H1 (cell line): ENCODE data around the gene MBP. TPM values are rescaled to one million over a fixed set of nuclear protein-coding genes. Genes with fewer than 3 reads are reported as not detected.

ENCODE experiments used
- FOSL1 ChIP-seq: IDR thresholded peaks from 2 replicates; pipeline ENCODE4 v1.6.1; 2011; ENCODE audit warnings: mild to moderate bottlenecking, low read depth, low read length, moderate library complexity; ENCODE audit not compliant: insufficient read depth
- KDM1A ChIP-seq: fragments of 200-600, 300-600 bp; sonication (generic); IDR thresholded peaks from 2 replicates; pipeline ENCODE4 v1.7.1; 2016; ENCODE audit warnings: mild to moderate bottlenecking, low read length, borderline replicate concordance
- NANOG ChIP-seq: IDR thresholded peaks from 2 replicates; pipeline ENCODE4 v1.6.1; 2011; ENCODE audit warnings: low read length, low read depth, mild to moderate bottlenecking, inconsistent platforms; ENCODE audit not compliant: insufficient read depth, poor library complexity, severe bottlenecking
- RNF2 ChIP-seq: fragments of 200-900, 300-1000 bp; sonication (generic); IDR thresholded peaks from 2 replicates; pipeline ENCODE4 v1.7.1; 2016; ENCODE audit warnings: borderline replicate concordance, low read depth, mild to moderate bottlenecking, antibody characterized with exemption, low read length; ENCODE audit not compliant: poor library complexity, severe bottlenecking; ENCODE audit errors: missing control alignments
- RXRA ChIP-seq: IDR thresholded peaks from 2 replicates; pipeline ENCODE4 v1.6.1; 2011; ENCODE audit warnings: low read depth, mild to moderate bottlenecking, low read length, moderate library complexity; ENCODE audit not compliant: insufficient read depth
- polyA plus RNA-seq, 7 experiments: library from polyadenylated mRNA; depleted of rRNA in 3 of 7; stranded (reverse) in 5 of 7; unstranded in 2 of 7; fragments of >200 nt in 5 of 7; fragments of 200-250 nt in 2 of 7; gene quantifications; 1 replicate in 5 of 7; 2 replicates in 1 of 7; 4 replicates in 1 of 7; pipeline versions ENCODE4 v1.2.1 to v1.2.3, GENCODE V29; 2011 to 2013; ENCODE audit warnings: missing spikeins in 2 of 7, mixed read lengths in 2 of 7
- total RNA-seq: library from RNA; stranded (reverse); fragmentation: NEBNext Ultra II Directional; extraction: Animal tissue kit (Norgen Biotek cat#: 25700); gene quantifications from 2 replicates; pipeline ENCODE4 v1.2.1, GENCODE V29; 2021
- TF ChIP-seq, protein P1 (sequence below): IDR thresholded peaks from 2 replicates; pipeline ENCODE4 v1.6.1; 2012; ENCODE audit warnings: low read length, inconsistent platforms

Gene MBP
- total and polyA plus RNA-seq, 2 of the 8 experiments (the other 6 are each of a cell fraction or from before 2014, with no cell fraction given): 7.7 to 19.2 TPM

DNA sequence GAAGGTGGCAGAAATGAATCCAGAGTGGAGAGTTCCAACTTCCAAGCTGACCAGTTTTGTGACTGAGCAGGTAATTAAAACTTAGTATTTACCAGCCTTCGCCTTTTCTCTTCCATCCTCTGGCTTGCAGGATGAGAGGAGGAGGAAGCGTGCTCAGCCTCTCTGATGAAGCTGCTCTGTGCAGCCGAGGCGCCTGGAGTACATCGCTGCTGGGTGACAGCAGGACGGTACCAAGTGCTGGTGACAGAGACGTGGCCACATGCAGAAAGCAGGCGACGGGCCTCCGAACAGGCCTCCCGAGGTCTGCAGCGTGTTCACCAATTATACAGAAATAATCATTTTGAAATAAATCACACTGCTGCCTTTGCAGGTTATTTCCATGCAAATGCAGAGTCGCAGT lies 95.0 kb downstream of the MBP start (continued):
- TF ChIP-seq FOSL1: no peak
- TF ChIP-seq NANOG: no peak
- TF ChIP-seq, protein P1, sequence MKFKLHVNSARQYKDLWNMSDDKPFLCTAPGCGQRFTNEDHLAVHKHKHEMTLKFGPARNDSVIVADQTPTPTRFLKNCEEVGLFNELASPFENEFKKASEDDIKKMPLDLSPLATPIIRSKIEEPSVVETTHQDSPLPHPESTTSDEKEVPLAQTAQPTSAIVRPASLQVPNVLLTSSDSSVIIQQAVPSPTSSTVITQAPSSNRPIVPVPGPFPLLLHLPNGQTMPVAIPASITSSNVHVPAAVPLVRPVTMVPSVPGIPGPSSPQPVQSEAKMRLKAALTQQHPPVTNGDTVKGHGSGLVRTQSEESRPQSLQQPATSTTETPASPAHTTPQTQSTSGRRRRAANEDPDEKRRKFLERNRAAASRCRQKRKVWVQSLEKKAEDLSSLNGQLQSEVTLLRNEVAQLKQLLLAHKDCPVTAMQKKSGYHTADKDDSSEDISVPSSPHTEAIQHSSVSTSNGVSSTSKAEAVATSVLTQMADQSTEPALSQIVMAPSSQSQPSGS: no peak
- TF ChIP-seq KDM1A: no peak
- TF ChIP-seq RNF2: no peak
- no peak for TF ChIP-seq RXRA
